Smooth muscle cell (in vitro differentiated cells): ENCODE results near the gene CDC20. TPM values are rescaled to one million over a fixed set of nuclear protein-coding genes. Genes with fewer than 3 reads are reported as not detected.

ENCODE experiments used
- DNase-seq: peaks from one replicate; lab custom pipeline; 2025; ENCODE audit not compliant: unreplicated experiment; lab: John Stamatoyannopoulos, UW
- H2AFZ ChIP-seq: fragments of 200-600 bp; sonication (generic); 2 replicates; pipeline ENCODE4 v1.6.0; 2016; ENCODE audit warnings: antibody characterized with exemption, low read depth, mild to moderate bottlenecking
- H3F3A ChIP-seq: fragments of 200-600 bp; sonication (generic); 2 replicates; pipeline ENCODE4 v1.6.0; 2017; ENCODE audit warnings: antibody characterized with exemption, low read depth
- H3K27ac ChIP-seq: fragments of 200-600 bp; sonication (generic); 2 replicates; pipeline ENCODE4 v1.5.1; 2016; ENCODE audit warnings: low read depth, mild to moderate bottlenecking
- H3K27me3 ChIP-seq: fragments of 200-600 bp; sonication (generic); 2 replicates; pipeline ENCODE4 v1.6.1; 2016; ENCODE audit warnings: low read depth, mild to moderate bottlenecking
- H3K36me3 ChIP-seq: fragments of 200-600 bp; sonication (generic); 2 replicates; pipeline ENCODE4 v1.5.1; 2016; ENCODE audit warnings: low read depth
- H3K4me1 ChIP-seq: fragments of 200-600 bp; sonication (generic); 2 replicates; pipeline ENCODE4 v1.5.1; 2016; ENCODE audit warnings: low read depth
- H3K4me2 ChIP-seq: fragments of 200-600 bp; sonication (generic); 2 replicates; pipeline ENCODE4 v1.6.0; 2016; ENCODE audit warnings: mild to moderate bottlenecking
- H3K4me3 ChIP-seq: fragments of 200-600 bp; sonication (generic); 2 replicates; pipeline ENCODE4 v1.5.1; 2016; ENCODE audit warnings: mild to moderate bottlenecking
- H3K79me2 ChIP-seq: fragments of 200-600 bp; sonication (generic); 2 replicates; pipeline ENCODE4 v1.6.0; 2016; ENCODE audit warnings: low read depth, mild to moderate bottlenecking
- H3K9ac ChIP-seq: fragments of 200-600 bp; sonication (generic); 2 replicates; pipeline ENCODE4 v1.6.0; 2016; ENCODE audit warnings: low read depth
- H3K9me3 ChIP-seq: fragments of 200-600 bp; sonication (generic); replicated peaks from 2 replicates; pipeline ENCODE4 v1.5.1; 2016; ENCODE audit warnings: low read depth
- H4K20me1 ChIP-seq: fragments of 200-600 bp; sonication (generic); 2 replicates; pipeline ENCODE4 v1.6.0; 2016; ENCODE audit warnings: low read depth
- WGBS: methylation state at CpG from one replicate; pipeline ENCODE4 v1.1.7; 2016; ENCODE audit warnings: low lambda C conversion rate; 5-methylcytosine and 5-hydroxymethylcytosine counted together
- polyA plus RNA-seq: library from polyadenylated mRNA; unstranded; fragments of >200 nt; fragmentation: Nextera tagmentation; extraction: Ambion mirVana; gene quantifications from 2 replicates; pipeline ENCODE4 v1.2.1, GENCODE V29; 2016
- total RNA-seq: library from RNA; depleted of rRNA; stranded (reverse); fragments of >200 nt; gene quantifications from 2 replicates; pipeline ENCODE4 v1.2.3, GENCODE V29; 2014
- TF ChIP-seq, protein P1 (sequence below): fragments of 200-600 bp; sonication (generic); IDR thresholded peaks from 2 replicates; pipeline ENCODE4 v1.5.1; 2017; ENCODE audit warnings: borderline replicate concordance, mild to moderate bottlenecking, antibody characterized with exemption; ENCODE audit not compliant: insufficient read depth, poor library complexity, severe bottlenecking

CDC20 gene
- total and polyA plus RNA-seq, 2 experiments from 2014 or later, result 17.4 to 18.7 TPM

GRCh38 chr1:43321331-43321891 lies 37.4 kb upstream of the CDC20 start:
- Histone ChIP-seq H4K20me1 (no peaks in the 10 kb centered on the region), H3K27ac (no peak overlapping the region), H3K9me3 (peaks cover 8% of the 10 kb centered on the region), H3K79me2 (no peaks in the 10 kb centered on the region), H3K4me2 (no peak overlapping the region), H3K4me1 (no peaks in the 10 kb centered on the region), H3K27me3 (no peaks in the 10 kb centered on the region), H3F3A (no peaks in the 10 kb centered on the region), H3K4me3 (no peak overlapping the region), H3K36me3 (no peaks in the 10 kb centered on the region), H3K9ac (no peak overlapping the region), H2AFZ (no peak overlapping the region)
- DNase-seq, result no peak
- TF ChIP-seq, protein P1, sequence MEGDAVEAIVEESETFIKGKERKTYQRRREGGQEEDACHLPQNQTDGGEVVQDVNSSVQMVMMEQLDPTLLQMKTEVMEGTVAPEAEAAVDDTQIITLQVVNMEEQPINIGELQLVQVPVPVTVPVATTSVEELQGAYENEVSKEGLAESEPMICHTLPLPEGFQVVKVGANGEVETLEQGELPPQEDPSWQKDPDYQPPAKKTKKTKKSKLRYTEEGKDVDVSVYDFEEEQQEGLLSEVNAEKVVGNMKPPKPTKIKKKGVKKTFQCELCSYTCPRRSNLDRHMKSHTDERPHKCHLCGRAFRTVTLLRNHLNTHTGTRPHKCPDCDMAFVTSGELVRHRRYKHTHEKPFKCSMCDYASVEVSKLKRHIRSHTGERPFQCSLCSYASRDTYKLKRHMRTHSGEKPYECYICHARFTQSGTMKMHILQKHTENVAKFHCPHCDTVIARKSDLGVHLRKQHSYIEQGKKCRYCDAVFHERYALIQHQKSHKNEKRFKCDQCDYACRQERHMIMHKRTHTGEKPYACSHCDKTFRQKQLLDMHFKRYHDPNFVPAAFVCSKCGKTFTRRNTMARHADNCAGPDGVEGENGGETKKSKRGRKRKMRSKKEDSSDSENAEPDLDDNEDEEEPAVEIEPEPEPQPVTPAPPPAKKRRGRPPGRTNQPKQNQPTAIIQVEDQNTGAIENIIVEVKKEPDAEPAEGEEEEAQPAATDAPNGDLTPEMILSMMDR, result no peak
- WGBS, result 90% methylated on average over 16 of the region's 16 CpGs

- Histone ChIP-seq H3K9me3 (peaks cover 8% of the 10 kb centered on the region), H3K4me3 (no peak overlapping the region), H3F3A (no peaks in the 10 kb centered on the region), H3K4me2 (no peak overlapping the region), H3K36me3 (no peaks in the 10 kb centered on the region), H3K4me1 (no peaks in the 10 kb centered on the region), H3K79me2 (no peaks in the 10 kb centered on the region), H3K9ac (no peak overlapping the region), H3K27me3 (no peaks in the 10 kb centered on the region), H3K27ac (no peak overlapping the region), H4K20me1 (no peaks in the 10 kb centered on the region), H2AFZ (no peak overlapping the region)
- DNase-seq, result no peak
- TF ChIP-seq, protein P1, result no peak
- WGBS, result 90% methylated on average over 5 of the region's 5 CpGs
Observed at GRCh38 chr1:43322506-43322905, 36.3 kb upstream of the CDC20 start.

- H2AFZ ChIP-seq, result no peak overlapping the region
- peaks cover 8% of the 10 kb centered on the region for H3K9me3 ChIP-seq
- TF ChIP-seq, protein P1, result no peak
- H4K20me1 ChIP-seq, result no peaks in the 10 kb centered on the region
- H3K27me3 ChIP-seq, result no peaks in the 10 kb centered on the region
- no peaks in the 10 kb centered on the region for H3K79me2 ChIP-seq
- H3K4me1 ChIP-seq, result peaks cover under 1% of the 10 kb centered on the region
- H3K4me3 ChIP-seq, result no peak overlapping the region
- DNase-seq, result no peak
- H3K9ac ChIP-seq, result no peak overlapping the region
- no peaks in the 10 kb centered on the region for H3K36me3 ChIP-seq
- H3K4me2 ChIP-seq, result no peak overlapping the region
- no peaks in the 10 kb centered on the region for H3F3A ChIP-seq
- no peak overlapping the region for H3K27ac ChIP-seq
- WGBS, result 79% methylated on average over 1 of the region's 1 CpG
Observed at GRCh38 chr1:43324810-43325209, 34.0 kb upstream of the CDC20 start.

GRCh38 chr1:43325381-43325780 lies 33.4 kb upstream of the CDC20 start:
- Histone ChIP-seq H3K4me3 (no peak overlapping the region), H3K36me3 (no peaks in the 10 kb centered on the region), H3K9me3 (peaks cover 8% of the 10 kb centered on the region), H2AFZ (no peak overlapping the region), H3F3A (no peaks in the 10 kb centered on the region), H3K27ac (no peak overlapping the region), H3K79me2 (no peaks in the 10 kb centered on the region), H4K20me1 (no peaks in the 10 kb centered on the region), H3K4me1 (peaks cover 6% of the 10 kb centered on the region), H3K27me3 (no peaks in the 10 kb centered on the region), H3K9ac (no peak overlapping the region), H3K4me2 (no peak overlapping the region)
- TF ChIP-seq, protein P1, result no peak
- DNase-seq, result no peak
